Colon (tissue), 2 donors: ENCODE data around the gene CNDP2.

Source experiments
- FAIRE-seq: peaks from 2 replicates; lab custom pipeline; 2012; peaks lifted over from hg19 to GRCh38; lab: Jason Lieb, UNC
- donor health status: control.
- donor health status: control.

The CNDP2 gene

DNA sequence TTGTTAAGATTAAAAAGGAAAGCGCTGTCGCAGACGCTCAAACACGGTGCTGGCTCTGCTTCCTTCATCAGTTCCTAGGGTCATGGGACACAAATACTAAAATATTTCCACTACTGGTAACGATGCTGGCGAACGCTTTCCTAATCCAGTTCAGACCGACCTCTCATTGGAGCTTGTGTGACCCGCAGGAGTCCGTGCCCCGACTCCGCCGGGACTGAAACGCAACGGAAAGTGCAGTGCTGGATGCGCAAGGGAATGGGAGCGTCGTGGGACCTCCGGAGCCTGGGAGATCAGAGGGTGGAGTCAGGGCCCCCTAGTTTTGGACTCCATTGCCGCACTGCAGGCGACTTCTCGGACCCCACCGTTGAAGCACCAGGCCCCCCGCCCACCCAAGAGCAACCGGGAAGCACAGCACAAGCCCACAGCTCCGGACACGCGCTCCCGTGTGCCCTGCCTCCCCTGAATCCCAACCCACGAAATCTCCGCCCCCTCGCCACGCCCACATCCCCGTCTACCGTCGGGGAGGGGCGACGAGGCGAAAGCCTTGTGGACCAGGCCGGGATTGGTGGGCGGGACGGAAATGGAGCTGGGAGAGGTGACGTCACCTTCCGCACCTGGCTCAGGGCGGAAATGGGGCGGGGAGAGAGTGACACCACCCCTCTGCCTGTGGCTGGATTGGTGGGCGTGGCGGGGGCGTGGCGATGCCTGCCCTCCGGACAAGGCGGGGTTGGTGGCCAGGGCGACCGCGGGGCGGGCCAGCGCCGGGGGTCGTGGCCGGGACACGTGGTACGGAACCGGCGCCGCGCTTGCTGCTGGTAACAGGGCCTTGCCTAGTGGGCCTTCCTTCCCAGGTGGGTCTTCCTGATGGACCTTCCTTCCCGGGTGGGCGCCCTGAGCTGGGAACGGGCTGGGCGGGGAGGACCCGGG is at the start of gene CNDP2:
CNDP2 (plus strand) TSS at position 783 of the 927 bp plus-strand sequence. CDS start 3,611 bp downstream, outside the sequence.
- FAIRE-seq = peak; percentile 55

DNA sequence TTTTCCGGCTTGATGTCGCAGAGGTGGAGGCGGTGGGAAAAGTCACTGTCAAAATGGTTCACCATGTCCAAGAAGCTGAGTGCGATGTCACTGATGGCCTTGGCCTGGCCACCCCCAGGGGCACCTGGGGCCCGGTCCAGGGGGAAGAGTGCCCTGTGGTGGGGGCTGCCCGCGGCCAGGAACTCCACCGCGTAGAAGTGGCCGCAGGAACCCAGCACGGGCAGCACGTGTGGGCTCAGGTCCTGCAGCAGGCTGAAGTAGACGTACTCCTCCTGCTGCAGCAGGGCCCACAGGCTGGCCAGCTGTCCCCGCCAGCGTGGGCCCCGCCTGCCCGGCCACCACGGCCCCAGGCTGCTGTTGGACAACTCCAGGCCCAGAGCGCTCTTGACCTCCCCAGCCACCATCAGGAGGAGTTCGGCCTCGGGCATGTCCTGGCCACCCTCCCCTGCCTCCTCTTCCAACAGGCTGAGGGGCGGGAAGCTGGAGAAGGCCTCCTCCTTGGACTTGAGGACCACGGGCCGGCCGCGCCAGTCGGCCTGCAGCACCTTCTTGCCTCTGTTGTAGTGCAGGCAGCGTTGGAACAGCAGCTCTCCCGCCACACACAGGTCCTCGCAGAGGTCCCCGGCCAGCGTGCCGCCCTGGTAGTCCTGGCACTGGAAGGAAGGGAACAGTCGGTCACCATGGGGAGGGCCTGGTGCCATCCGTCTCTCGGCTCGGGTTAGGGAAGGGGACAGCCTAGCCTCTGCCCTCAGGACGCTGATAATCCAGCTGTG is 49.3 kb upstream of the CNDP2 start:
- no peak for FAIRE-seq

DNA sequence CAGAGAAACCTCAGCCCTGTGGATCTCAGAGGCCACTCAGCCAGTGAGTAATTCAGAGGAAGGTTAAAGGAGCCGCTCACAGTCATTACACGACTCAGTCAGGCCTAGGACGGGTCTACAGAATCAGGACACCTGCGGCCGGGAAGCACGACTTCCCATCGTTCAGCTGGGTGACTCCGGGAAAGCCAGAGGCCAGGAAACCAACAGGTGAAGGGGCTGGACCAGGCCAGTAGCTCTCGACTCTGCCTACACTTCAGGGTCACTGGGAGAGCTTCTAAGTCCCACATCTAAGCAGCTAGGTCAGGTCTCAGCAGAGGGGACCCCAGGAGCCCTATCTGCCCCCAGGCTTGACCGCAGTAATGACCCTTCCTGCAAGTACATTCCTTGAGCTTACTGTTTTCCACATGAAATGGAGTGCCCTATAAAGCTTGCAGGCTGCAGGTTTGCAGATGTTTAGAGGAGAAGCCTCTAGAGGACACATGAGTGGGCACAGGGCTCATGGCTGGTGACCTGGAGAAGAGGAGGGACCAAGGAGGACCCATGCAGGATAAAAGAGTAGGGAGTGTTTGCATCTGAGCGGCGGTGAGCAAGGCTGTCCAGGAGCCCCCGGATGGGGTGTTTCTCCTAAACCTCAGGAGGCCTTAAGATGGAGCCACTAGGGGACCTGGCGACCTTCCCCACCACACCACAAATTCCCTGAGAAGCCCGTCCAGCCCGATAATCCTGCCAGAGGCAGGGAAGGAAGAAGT is 48.6 kb upstream of the CNDP2 start:
- FAIRE-seq = no peak

DNA sequence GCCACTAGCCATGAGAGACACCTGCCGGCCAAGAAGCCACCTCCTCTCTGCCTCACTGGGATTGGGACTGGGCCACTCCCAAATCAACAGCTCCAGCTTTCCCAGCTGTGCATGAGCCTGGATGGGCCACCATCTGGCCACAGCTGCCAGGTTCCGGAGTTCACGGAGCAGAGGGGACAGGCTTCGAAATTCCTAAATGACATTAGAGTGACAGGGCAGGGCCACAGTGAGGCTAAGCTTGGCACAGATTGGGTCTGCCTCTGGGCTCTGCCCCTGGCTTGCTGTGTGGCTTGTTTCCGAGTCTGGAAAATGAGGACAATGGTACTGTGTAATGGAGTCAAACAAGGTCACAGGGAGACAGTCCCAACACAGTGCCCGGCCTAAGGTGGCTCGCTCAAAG is 45.5 kb upstream of the CNDP2 start:
- no peak for FAIRE-seq

DNA sequence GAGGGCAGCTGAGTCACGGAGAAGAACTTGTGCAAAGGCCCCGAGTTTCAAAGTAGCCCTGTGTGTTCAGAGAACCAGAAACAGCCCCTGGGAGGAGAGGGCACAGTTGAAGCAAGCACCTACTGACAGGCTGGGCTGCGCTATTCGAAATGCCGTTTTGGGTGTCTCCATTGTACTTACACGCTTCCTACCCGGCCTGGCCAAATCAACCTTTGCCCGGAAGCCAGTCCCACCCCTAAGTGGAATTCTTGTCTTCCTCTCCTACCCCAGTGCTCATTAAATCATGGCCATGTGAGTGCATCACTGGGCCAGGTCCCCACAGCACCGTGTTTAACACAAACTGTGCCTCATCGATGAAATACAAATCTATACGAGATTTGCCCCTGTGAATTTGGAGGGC is 45.0 kb upstream of the CNDP2 start:
- FAIRE-seq = no peak

DNA sequence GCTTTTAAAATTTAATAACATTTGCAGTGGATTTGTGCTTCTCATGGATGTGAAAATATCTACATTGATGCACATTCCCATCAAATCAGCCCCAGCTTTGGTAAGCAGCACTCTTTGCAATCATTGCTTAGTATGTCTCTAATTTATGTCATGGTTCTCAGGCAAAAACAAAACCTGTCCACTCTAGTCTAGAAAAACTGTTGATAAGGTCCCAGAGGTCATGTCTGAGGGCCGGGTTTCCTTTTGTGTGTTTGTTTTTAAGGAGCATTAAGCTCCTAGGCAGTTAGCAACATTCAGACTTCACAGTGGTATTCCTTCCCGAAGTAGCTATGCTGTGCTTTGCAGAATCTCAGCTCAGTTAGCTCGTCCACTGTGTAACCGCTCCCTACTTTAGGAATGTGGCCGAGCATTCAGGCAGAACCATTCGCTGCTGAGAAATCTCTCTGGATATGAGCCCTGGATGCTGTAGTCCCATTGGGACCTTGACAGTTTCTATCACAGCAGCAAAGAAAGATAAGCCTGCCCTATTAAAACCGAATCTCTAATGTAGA is 43.1 kb upstream of the CNDP2 start:
- FAIRE-seq = no peak

DNA sequence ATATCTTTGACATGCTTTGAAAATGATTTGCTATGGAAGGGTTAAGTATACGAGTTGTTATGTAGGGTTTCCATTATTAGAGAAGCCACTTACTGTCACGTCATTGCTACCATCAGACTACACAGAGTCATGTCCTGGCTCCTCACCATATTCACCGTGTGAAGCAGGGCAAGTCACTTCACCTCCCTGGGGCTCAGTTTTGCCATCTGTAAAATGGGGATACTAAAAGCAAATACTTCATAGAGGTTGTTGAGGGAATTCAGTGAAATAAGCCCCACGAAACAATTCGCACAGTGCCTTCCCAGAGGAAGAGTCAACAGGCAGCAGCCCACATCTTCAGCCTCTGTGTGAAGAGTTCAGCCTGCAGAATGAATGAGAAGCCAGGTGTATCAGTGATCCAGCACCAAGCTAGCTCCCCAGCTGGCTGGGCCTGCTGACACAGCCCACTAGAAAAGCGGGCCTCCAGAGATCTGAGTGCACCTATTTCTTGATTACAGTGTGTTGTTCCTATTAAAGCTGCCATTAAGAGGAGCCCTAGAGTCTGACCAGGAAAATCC is 42.4 kb upstream of the CNDP2 start:
- no peak for FAIRE-seq

DNA sequence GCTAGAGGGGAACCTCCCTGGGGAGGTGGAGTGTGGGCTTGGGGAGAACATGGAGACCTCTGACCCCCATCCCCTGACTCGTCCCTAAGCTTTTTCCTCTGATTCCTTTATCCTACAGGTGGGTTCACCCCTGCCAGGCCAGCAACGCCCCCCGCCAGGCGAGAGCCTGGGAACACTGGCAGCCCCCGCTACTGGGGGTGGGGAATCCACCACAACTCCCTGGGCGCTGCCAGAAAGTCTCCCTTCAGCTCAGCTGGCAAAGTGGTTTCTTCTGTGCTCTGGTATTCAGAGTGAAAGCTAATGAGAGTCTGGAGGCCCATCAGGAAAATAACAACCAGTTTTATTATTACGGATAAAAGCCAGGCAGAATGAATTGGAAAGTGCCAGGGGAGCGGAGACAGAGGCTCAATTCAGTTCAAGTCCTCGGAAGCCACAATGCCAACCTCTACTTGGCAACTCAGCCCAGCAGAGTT is 41.8 kb upstream of the CNDP2 start:
- FAIRE-seq = no peak

DNA sequence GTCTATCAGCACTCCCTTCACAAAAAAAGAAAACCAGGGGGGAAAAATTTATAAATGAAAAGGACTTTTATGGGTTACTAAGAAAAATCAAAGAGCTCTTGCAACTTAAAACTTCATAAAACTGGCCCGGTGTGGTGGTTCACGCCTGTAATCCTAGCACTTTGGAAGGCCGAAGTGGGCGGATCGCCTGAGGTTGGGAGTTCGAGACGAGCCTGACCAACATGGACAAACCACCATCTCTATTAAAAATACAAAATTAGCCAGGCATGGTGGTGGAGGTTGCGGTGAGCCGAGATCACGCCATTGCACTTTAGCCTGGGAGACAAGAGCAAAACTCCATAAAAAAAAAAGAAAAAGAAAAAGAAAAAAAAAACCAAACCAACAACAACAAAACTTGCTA is 40.8 kb upstream of the CNDP2 start:
- FAIRE-seq = no peak

DNA sequence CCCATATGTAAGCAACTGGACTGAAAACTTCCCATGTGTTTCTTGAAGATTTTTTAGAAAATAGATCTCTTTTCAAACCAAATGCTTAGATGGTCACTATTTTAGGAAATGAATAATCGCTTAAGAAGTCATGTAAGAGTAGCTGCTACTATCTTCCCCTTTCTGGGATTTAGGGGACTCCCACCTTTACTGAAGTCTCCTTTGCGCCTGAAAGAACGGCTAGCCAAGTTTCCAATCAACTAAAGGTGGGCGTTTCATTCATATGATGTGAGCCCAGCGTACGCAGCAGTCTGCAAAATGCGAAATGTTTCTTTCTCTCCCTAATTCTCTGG is 40.2 kb upstream of the CNDP2 start:
- no peak for FAIRE-seq

DNA sequence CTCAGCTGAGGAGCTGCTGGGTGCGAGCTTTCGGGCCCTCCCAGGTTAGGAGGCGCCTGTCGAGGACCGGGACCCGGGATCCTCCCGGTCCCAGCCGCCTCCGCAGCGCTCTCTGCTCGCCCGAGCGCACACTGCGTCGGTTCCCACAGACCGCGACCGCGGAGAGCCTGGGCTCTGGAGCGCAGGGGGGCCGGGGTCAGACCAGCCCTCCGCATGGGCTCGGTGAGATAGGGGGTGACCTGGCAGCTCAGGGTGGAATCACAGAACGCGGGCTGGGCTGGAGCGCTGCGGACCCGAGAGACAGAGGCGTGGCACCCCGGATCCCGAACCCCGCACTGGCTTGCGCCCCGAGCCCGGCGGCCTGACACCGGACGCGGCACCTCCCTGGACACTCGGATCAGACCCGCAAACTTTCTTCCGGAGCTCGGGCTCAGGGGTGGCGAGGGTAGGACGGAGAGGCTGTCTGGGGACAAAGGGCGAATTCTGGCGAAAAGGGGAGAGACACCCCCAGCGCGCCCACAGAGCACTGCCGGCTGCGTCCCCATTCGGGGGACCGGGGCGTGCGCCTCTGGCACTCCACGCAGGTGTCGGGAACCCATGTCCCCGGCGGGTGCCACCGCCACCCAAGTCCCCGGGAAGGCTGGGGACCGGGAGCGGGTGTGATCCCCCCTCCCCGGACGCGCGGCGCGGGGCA is 39.7 kb upstream of the CNDP2 start:
- FAIRE-seq = no peak

DNA sequence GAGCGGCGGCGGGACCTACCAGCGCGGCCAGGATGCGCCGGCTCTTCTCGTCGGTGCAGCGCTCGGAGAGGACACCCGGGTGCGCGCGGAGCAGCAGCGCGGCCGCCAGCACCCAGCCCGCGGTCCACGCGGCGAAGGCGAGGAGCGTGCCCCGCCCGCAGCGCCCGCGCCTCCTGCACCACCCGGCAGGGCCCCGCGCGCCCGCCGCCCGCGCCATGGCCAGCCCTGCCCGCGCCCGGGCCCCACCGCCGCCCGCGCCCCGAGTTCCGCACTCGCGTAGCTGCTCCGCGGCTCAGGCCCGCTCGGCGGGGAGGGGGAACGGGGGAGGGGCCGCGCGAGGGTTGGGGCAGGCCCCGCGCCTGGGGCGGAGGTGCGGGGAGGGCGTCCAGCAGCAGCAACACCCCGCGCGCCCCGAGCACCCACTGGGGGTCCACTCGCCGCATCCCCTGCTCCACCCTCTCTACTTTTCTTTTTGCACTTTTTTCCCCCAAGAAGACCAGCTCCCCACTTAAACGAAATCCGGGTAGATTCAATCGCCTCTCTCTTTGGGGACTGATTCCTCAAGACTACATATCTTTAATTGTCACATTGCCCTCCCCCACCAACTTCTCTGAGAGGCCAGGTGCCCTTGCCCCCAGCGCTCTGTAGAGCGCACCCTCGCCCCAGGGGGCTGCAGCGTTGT is 39.0 kb upstream of the CNDP2 start, which contains the start of gene DIPK1C:
DIPK1C (minus strand) TSS at position 266 of the 682 bp plus-strand sequence; CDS start at position 217, 49 bp downstream.
- no peak for FAIRE-seq

DNA sequence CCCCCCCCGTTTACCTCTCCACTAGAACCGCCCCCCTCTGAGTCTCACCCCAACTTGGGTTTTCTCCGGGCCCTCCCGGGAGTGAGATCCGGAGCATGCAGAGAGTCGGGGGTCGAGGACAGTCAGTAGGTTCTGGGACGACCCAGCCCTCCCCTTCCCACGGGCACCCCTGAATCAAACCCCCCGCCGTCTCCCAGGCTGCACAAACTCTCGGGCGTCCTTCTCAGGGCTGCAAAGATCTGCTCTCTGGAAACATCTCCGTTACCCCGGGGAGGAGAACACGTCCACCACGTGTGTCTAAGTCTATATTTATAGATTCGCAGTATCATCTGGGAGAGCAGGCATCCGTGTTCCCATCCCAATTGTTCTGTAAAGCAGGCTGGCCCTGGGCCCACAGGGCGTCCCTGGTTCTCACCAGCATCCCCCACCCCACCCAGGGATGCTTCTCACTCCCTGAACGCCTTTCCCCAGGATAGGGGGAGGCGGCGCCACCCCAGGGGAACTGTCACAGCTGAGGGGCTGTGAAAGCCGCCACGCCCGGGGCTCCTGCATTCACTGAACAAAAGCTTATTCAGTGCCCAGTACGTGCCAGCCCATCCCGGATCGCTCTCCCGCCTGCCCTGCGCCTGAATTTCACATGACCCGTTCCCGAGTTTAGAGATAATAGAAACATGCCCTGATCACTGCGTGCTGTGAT is 38.3 kb upstream of the CNDP2 start:
- no peak for FAIRE-seq

DNA sequence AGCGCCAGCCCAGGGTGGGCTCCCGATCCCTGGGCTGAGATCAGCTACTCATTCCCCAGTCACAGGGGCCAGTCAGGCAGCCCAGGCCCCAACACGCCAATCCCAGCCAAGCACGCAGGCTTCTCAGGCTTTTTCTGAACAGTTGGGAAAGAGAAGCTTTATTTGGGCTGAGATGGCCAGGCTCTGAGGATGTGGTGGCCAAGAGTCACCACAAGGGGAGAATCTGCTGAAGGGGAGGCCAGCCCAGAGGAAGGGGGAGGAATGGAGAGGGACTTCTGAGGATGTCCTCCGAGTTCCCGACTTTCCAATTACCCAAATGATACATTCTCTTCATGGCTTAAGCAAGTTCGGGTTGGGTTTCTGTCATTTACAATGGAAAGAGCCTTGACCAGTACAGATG is 36.3 kb upstream of the CNDP2 start:
- no peak for FAIRE-seq

DNA sequence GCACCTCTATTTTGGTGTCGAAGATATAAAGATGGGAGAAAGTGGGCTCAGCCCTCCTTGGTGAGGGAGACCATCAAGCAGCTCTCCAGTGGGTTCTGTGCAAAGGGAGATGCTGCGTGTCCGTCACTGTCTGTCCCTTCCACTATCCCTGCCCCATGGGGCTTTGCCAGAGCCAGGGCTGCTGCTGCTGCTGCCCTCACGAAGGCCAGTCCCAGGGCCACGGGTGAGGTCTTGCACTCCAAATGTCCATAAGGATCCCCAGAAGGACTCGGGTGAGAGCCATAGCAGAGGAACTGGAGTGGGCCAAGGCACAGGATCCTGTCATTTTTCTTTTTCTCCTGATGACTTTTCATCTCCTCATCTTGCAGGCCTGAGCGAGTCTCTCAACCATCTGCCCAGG is 35.3 kb upstream of the CNDP2 start:
- FAIRE-seq = no peak

DNA sequence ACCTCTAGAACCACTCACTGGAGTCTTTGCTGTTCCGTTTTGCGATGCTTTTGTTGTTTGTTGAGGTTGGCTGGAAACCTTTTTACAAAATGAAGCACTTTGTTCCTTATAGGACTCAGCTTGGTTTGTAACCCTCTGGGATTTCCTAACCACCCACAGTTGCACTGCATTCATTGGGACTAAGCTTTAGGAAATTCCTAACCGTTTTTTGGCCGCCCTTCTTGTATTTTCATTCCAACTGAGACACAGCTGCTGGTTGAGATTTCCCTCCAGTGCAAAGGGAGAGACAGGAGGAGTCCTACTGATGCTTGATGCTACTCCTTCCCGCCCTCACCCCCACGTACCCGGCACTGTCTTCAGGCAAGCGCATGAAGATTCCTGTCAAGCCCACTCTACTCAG is 32.9 kb upstream of the CNDP2 start:
- no peak for FAIRE-seq

DNA sequence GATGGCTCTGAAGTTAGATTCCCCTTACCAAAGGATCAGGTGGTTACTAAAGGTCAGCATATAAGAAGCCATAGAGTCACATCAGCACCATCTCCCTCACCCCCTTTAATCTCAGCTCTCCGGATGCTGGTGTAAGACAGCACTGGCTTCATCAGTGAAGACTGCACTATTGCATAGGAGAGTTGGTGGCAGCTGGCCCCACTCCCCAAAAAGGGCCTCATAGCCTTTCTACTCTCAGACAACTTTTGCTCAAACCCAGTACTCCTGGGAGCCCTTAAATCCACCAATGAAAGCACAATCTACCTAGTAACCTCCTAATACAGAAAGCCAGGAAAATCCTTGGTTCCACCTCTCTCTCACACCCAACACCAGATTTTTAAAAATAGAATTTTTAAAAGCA is 32.2 kb upstream of the CNDP2 start:
- FAIRE-seq = no peak

DNA sequence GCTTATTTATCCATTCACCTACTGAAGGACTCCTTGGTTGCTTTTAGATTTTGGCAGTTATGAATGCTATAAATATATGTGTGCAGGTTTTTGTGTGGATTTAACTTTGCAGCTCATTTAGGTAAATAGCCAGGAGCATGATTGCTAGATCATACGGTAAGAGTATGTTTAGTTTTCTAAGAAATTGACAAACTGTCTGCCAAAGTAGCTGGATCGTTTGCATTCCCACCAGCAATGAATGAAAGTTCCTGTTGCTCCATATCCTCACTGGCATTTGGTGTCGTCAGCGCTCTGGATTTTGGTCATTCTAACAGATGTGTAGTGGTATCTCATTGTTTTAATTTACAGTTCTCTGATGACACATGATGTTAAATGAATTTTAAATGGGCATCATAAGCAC is 30.4 kb upstream of the CNDP2 start:
- no peak for FAIRE-seq

DNA sequence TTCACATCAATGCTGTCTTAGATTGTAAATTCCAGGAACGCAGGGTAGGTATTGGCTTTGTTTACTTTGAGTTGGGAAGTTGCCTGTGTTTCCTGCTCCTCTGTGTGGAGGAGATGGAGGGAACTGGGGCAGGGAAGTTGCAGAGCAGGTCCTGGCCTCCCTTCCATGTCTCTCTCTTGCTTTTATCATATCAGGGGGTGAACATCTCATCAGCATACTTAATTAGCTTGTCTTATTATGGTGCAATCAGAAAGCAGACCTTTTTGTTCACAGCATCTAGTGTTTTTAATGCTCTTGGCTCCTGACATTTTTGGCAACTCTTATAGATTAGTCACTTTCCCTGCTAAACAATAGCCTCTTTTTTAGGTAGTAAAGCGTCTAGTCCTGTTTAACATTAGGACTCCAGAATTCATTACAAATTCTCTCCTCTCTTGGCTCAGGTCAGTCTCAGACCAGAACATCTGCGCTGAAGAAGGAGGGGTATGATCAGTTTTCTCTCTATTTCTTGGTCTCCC is 27.6 kb upstream of the CNDP2 start:
- no peak for FAIRE-seq

DNA sequence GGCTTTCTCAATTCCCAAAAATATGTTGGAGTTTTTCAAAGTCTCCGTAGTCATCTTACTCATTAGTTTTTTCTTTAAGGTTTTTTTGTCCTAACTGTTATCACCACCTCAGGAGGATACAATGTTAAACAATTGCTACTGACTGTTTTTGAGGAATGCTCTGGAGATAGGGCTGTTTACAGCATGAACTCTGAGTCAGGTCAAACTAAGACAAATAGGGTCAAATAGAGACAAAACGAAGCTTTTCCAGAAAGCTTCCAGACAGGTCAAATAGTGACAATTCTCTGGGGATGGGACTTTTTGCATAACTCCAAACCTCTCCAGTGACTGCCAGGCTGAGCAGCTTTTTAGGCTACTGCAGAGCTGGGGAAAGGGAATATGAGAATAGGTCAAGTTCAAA is 23.9 kb upstream of the CNDP2 start:
- no peak for FAIRE-seq
